ENCODE measurements around the gene CDH12.
"Not testable (repeated sequence)": the region's sequence is repeated elsewhere in the genome, so short reads cannot be mapped to it uniquely, and the experiment has no call there.

GRCh38 chr5:22774214-22774613, 78.9 kb downstream of the CDH12 start:
- TF ChIP-seq CTCF (IDR thresholded peaks at IDR 0.05; ENCODE audit: low read length); EZH2 (IDR thresholded peaks at IDR 0.05; ENCODE audit: borderline replicate concordance, low read length): not testable (repeated sequence)

Measured in OCI-LY1 (cell line).